Stimulated activated naive CD8-positive, alpha-beta T cell treated with anti-CD3 and anti-CD28 coated beads, Interleukin-15, amount 100 ng/mL, for 72 hours (primary cell): Measurements from ENCODE around the gene BORCS6.

Experiments
- ATAC-seq: fragments of 150-1000 bp; cut with Tn5 transposase; 2 replicates; pipeline ENCODE4 v1.10.0; 2021; ENCODE audit warnings: mild to moderate bottlenecking, moderate library complexity
- DNase-seq, 2 donors: peaks; one replicate each; pipeline ENCODE4 v3.0.0; 2021 to 2022
- H3K27ac Mint-ChIP-seq, 2 donors: one replicate each; pipeline ENCODE4 v1.8.0; 2022; ENCODE audit warnings: mild to moderate bottlenecking in 2 of 2, mixed read lengths in 2 of 2, moderate library complexity in 2 of 2
- H3K27me3 Mint-ChIP-seq: one replicate; pipeline ENCODE4 v1.8.0; 2022; ENCODE audit warnings: mixed read lengths
- H3K4me1 Mint-ChIP-seq: one replicate; pipeline ENCODE4 v1.8.0; 2022; ENCODE audit warnings: mild to moderate bottlenecking, mixed read lengths
- H3K4me3 Mint-ChIP-seq, 2 donors: one replicate each; pipeline ENCODE4 v1.8.0; 2022; ENCODE audit warnings: mild to moderate bottlenecking in 2 of 2, mixed read lengths in 2 of 2, moderate library complexity in 1 of 2
- H3K9me3 Mint-ChIP-seq, 2 donors: one replicate each; pipeline ENCODE4 v1.8.0; 2022; ENCODE audit warnings: mixed read lengths in 2 of 2

BORCS6 gene

DNA sequence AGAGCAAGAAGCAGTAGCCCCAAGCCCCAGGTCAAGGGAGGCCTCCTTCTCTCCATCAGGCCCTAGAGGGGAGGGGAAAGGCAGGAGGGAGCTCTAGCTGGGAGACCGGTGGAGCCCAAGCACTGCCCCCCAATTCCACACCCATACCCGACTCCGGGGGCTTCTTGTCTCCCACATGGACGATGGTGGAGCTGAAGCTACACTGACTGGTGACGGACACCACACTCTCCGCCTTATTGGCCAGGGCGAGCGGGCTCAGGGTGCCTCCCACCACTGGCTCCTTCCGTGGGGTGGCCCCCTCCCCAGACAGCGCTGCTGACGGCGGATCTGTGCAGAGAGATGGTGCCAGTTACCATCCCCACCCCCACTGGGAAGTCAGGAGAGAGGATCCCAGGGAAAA is 44.2 kb downstream of the BORCS6 start:
- ATAC-seq (no peak), DNase-seq (no peak)
- H3K4me1 Mint-ChIP-seq, result peaks cover 46% of the 10 kb centered on the region
- H3K27ac Mint-ChIP-seq, result no peak overlapping the region
- no peak overlapping the region for H3K4me3 Mint-ChIP-seq
- no peaks in the 10 kb centered on the region for H3K9me3 Mint-ChIP-seq
- H3K27me3 Mint-ChIP-seq, result no peaks in the 10 kb centered on the region

GRCh38 chr17:8144401-8145231 is 45.4 kb downstream of the BORCS6 start:
- H3K27me3 Mint-ChIP-seq, result no peaks in the 10 kb centered on the region
- ATAC-seq, result no peak
- no peaks in the 10 kb centered on the region for H3K9me3 Mint-ChIP-seq
- H3K4me3 Mint-ChIP-seq, result no peak overlapping the region
- H3K27ac Mint-ChIP-seq, result no peak overlapping the region
- peaks cover 34% of the 10 kb centered on the region for H3K4me1 Mint-ChIP-seq
- no peak for DNase-seq

DNA sequence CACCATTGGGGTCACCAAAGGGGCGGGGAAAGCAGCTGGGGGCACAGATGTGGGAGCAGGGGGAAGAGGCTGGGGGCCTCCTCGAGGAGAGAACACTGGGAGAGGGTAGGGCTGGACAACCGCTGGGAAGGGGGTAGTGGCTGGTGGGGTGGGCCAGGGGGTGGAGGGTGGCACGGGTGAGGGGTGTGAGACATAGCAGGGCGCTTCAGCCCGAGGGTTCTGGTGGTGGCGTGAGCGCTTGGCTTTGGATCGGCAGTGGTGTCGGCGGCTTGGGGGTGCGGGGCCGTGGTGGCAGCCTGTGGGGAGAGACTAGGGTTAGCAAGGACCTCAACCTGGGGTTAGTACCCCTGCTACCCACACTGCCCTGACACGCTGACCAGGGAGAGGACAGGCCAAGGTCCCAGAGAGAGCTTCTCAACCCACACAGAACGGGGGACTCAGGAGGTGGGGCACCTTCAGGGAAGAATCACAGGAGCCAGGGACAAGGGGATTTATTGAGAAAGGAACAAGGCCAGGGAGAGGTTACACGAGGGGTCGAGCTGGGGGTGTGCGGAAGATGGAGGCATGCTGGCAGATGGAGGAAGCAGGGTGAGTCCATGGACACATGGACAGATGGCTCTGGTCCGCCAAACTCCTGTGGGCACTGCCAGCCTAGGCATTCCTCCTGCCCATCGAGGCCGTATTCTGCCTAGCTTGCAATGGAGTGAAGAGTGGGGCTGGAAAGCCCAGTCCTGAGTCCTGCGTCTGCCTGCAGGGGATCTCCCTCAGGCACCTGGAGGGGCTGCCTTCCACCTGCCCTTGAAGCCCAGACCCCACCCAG is 46.2 kb downstream of the BORCS6 start:
- Mint-ChIP-seq H3K4me1 (peaks cover 29% of the 10 kb centered on the region), H3K9me3 (no peaks in the 10 kb centered on the region), H3K27me3 (no peaks in the 10 kb centered on the region), H3K27ac (peak overlapping the region; percentile 9 to 83), H3K4me3 (no peak overlapping the region)
- DNase-seq, result no peak
- no peak for ATAC-seq

- Mint-ChIP-seq H3K4me1 (peaks cover 29% of the 10 kb centered on the region), H3K4me3 (no peak overlapping the region), H3K27me3 (no peaks in the 10 kb centered on the region), H3K9me3 (no peaks in the 10 kb centered on the region), H3K27ac (peak overlapping the region in 1 of 2 donors; percentile 9)
- ATAC-seq, result no peak
- no peak for DNase-seq
Observed at GRCh38 chr17:8142887-8143580, 46.9 kb downstream of the BORCS6 start.

- Mint-ChIP-seq H3K9me3 (no peaks in the 10 kb centered on the region), H3K27me3 (no peaks in the 10 kb centered on the region), H3K4me1 (peaks cover 22% of the 10 kb centered on the region), H3K4me3 (no peak overlapping the region), H3K27ac (no peak overlapping the region)
- DNase-seq (no peak), ATAC-seq (no peak)
Observed at GRCh38 chr17:8142158-8142886, 47.7 kb downstream of the BORCS6 start.

- no peak for DNase-seq
- H3K27ac Mint-ChIP-seq, result no peak overlapping the region
- no peaks in the 10 kb centered on the region for H3K27me3 Mint-ChIP-seq
- peaks cover 16% of the 10 kb centered on the region for H3K4me1 Mint-ChIP-seq
- no peak overlapping the region for H3K4me3 Mint-ChIP-seq
- H3K9me3 Mint-ChIP-seq, result no peaks in the 10 kb centered on the region
- no peak for ATAC-seq
Observed at GRCh38 chr17:8141741-8142140, 48.2 kb downstream of the BORCS6 start.

- H3K4me3 Mint-ChIP-seq, result no peak overlapping the region
Observed at GRCh38 chr17:8141045-8141444, 48.9 kb downstream of the BORCS6 start.

DNA sequence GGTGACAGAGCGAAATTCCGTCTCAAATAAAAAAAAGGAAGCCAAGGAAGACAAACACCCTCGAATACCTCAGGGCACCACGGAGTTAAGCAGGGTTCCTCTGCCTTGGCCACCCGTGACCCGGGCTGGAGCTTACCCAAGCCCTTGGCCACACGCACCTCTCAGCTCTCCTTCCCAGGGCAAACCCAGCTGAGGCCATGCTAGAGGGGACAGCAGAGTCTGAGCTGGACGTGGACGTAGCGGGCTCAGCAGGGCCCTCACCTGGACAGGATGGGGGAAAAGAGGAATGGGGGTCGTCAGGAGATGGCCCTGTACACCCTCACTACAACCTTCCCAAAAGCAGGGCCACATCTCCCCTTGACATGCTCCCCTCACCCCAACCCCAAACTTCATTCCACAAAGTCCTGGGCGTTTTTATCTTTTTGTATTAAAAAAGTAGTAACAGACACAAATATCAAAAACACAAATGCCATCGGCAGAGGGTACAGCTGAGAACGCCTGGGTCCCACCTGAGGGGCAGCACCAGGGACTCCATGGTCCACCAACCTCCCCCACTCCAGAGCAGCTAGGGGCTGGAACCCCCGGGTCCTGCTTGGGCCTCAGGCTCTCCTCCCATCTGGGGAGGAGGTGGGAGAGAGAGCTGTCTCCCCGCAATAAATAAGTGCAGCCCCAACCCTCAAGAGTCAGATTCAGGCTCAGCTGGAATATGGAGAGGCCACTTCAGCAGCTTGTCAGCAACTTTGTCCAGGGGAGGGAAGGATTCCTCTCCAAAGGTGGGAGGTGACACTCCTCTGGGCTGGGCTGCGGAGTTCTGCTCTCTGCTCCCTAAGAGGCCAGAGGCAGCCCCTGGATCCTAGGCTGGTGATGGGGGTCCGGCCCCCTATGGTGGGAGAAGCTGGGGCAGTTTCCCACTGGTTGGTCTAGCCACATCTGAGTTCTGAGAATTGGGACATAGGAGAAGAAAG is 49.6 kb downstream of the BORCS6 start:
- no peak for DNase-seq
- Mint-ChIP-seq H3K9me3 (no peaks in the 10 kb centered on the region), H3K27me3 (no peaks in the 10 kb centered on the region), H3K4me3 (peak overlapping the region in 1 of 2 donors; percentile 27), H3K27ac (peak overlapping the region in 1 of 2 donors; percentile 35), H3K4me1 (peaks cover 6% of the 10 kb centered on the region)
- ATAC-seq, result no peak

More at GRCh38 chr17:8141045-8141444, 48.9 kb downstream of the BORCS6 start:
- H3K27ac Mint-ChIP-seq, result peak overlapping the region in 1 of 2 donors; percentile 4
- DNase-seq (no peak), ATAC-seq (no peak)
- no peaks in the 10 kb centered on the region for H3K9me3 Mint-ChIP-seq
- peaks cover 9% of the 10 kb centered on the region for H3K4me1 Mint-ChIP-seq
- H3K27me3 Mint-ChIP-seq, result no peaks in the 10 kb centered on the region

DNA sequence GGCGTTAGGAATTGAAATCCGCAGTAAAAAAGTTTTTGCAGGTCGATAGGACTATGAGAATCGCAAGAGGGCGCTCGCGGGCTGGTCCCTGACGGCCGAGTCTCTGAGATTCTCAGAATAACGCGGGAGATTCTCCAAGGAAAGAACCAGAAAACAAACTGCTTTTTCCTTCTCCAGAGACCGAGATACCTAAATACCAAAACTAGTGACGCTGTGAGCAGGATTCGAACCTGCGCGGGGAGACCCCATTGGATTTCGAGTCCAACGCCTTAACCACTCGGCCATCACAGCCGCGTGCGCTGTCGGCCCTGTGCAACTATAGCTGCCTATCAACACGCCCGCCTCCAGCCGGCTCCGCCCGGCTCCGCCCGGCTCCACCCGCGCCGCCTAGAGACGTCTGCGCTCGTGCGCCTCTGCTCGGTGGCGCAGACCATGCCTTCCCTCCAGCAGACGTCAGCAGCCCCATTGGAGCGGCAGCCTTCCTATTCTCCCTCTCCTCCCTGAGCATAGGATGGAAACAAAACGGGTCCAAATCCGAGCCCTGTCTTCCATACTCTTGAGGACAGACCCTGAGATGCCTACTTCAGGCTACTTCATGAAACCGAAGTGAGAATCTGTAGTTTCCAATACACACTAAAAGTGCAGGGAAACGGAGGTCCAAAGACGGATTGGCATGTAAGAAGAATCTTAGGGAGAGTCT is 51.2 kb downstream of the BORCS6 start:
- no peaks in the 10 kb centered on the region for H3K27me3 Mint-ChIP-seq
- no peak overlapping the region for H3K27ac Mint-ChIP-seq
- H3K4me3 Mint-ChIP-seq, result no peak overlapping the region
- H3K9me3 Mint-ChIP-seq, result no peaks in the 10 kb centered on the region
- ATAC-seq, result peak; percentile 94
- DNase-seq, result peak; percentile 98 to 99
- peaks cover 6% of the 10 kb centered on the region for H3K4me1 Mint-ChIP-seq

DNA sequence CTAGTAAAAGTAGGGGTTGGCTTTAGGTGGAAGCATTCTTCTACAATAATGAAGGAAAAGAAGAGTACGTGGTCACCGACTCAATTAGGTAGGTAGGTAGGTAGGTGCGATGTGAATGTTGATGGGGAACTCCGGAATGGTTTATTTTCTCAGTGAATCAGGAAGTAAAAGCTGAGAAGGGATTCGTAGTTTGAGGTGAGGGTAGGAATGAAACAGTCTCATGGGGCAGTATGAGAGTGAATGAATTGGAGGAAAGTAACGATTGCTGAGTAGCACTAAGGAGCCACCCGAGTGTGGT is 51.7 kb downstream of the BORCS6 start:
- Mint-ChIP-seq H3K27ac (no peak overlapping the region), H3K4me1 (peaks cover 6% of the 10 kb centered on the region), H3K4me3 (no peak overlapping the region), H3K9me3 (no peaks in the 10 kb centered on the region), H3K27me3 (no peaks in the 10 kb centered on the region)
- peak; percentile 0 for ATAC-seq
- no peak for DNase-seq
